ENCODE data around the gene PSENEN. TPM values are rescaled to one million over a fixed set of nuclear protein-coding genes. Genes with fewer than 3 reads are reported as not detected.
"Not testable (repeated sequence)": the region's sequence is repeated elsewhere in the genome, so short reads cannot be mapped to it uniquely, and the experiment has no call there.

PSENEN gene
- total and polyA plus RNA-seq, 2 donors (not counting 1 experiment from before 2014, with no cell fraction given): 16.0 to 31.4 TPM

DNA sequence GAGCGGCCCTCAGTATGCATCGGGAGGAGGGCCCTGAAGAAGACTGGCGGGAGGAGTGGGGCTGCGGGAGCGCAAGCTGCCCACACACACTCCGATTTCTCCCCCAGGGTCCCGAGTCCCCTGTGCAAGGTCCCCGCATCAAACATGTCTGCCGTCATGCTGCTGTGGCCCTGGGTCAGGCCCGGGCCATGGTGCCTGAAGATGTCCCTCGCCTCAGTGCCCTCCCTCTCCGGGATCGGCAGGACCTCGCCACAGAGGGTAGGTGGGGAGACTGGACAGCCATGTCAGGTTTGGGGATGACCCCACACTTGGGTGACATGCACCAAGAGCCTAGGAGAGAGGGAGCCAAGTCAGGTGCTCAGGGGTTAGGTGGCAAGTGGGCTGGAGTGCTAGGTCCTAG, 23.0 kb upstream of the PSENEN start:
- no peak overlapping the region for H3K4me3 ChIP-seq (replicated peaks in 1 of 4; ENCODE audit: control extremely low read depth in 1 of 4, insufficient read depth in 1 of 4, low read depth in 3 of 4, low read length in 4 of 4)
- no peak overlapping the region for H3K4me2 ChIP-seq (ENCODE audit: extremely low read depth, insufficient read depth, low read length)
- peaks cover 33% of the 10 kb centered on the region for H3K79me2 ChIP-seq (ENCODE audit: control insufficient read depth, insufficient read depth, low read length)
- no peak overlapping the region for H2AFZ ChIP-seq (ENCODE audit: low read length)
- H3K4me1 ChIP-seq (ENCODE audit: control insufficient read depth, extremely low read depth, insufficient read depth, low read length): peaks cover 6% of the 10 kb centered on the region
- H3K9ac ChIP-seq (ENCODE audit: insufficient read depth, low read length): no peak overlapping the region
- DNase-seq (ENCODE audit: low read depth in 2 of 2): no peak
- H4K20me1 ChIP-seq (ENCODE audit: control insufficient read depth, extremely low read depth, insufficient read depth, low read length): no peaks in the 10 kb centered on the region
- peaks cover 46% of the 10 kb centered on the region for H3K36me3 ChIP-seq (ENCODE audit: control insufficient read depth, insufficient read depth, low read length)
- no peaks in the 10 kb centered on the region for H3K9me3 ChIP-seq (ENCODE audit: control insufficient read depth, insufficient read depth, low read depth, low read length)
- H3K27me3 ChIP-seq (ENCODE audit: control insufficient read depth, insufficient read depth, low read length): no peaks in the 10 kb centered on the region
- no peak for TF ChIP-seq EZH2 (IDR thresholded peaks at IDR 0.05; ENCODE audit: low read length, missing control alignments)
- TF ChIP-seq, protein P1, sequence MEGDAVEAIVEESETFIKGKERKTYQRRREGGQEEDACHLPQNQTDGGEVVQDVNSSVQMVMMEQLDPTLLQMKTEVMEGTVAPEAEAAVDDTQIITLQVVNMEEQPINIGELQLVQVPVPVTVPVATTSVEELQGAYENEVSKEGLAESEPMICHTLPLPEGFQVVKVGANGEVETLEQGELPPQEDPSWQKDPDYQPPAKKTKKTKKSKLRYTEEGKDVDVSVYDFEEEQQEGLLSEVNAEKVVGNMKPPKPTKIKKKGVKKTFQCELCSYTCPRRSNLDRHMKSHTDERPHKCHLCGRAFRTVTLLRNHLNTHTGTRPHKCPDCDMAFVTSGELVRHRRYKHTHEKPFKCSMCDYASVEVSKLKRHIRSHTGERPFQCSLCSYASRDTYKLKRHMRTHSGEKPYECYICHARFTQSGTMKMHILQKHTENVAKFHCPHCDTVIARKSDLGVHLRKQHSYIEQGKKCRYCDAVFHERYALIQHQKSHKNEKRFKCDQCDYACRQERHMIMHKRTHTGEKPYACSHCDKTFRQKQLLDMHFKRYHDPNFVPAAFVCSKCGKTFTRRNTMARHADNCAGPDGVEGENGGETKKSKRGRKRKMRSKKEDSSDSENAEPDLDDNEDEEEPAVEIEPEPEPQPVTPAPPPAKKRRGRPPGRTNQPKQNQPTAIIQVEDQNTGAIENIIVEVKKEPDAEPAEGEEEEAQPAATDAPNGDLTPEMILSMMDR (conservative IDR thresholded peaks at IDR 0.05 in 1 of 2, IDR thresholded peaks at IDR 0.05 in 1 of 2; ENCODE audit: low read depth in 1 of 2, low read length in 2 of 2): no peak
- no peak overlapping the region for H3K27ac ChIP-seq (ENCODE audit: insufficient read depth, low read length)

DNA sequence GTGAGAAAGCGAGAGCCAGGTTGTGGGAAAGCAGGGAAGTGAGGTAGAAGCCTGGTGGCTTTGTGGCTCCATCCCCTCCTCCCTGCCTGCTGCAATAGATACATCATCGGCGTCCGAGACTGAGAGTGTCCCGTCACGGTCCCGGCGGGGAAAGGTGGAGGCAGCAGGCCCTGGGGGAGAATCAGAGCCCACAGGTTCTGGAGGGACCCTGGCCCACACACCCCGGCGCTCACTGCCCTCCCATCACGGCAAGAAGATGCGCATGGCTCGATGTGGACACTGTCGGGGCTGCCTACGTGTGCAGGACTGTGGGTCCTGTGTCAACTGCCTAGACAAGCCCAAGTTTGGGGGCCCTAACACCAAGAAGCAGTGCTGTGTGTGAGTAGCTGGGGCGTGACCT, 22.6 kb upstream of the PSENEN start:
- Histone ChIP-seq H3K4me1 (ENCODE audit: control insufficient read depth, extremely low read depth, insufficient read depth, low read length) (peaks cover 6% of the 10 kb centered on the region), H2AFZ (ENCODE audit: low read length) (no peak overlapping the region), H3K36me3 (ENCODE audit: control insufficient read depth, insufficient read depth, low read length) (peaks cover 49% of the 10 kb centered on the region), H3K4me2 (ENCODE audit: extremely low read depth, insufficient read depth, low read length) (no peak overlapping the region), H3K4me3 (replicated peaks in 1 of 4; ENCODE audit: control extremely low read depth in 1 of 4, insufficient read depth in 1 of 4, low read depth in 3 of 4, low read length in 4 of 4) (no peak overlapping the region), H4K20me1 (ENCODE audit: control insufficient read depth, extremely low read depth, insufficient read depth, low read length) (no peaks in the 10 kb centered on the region), H3K27me3 (ENCODE audit: control insufficient read depth, insufficient read depth, low read length) (no peaks in the 10 kb centered on the region), H3K9ac (ENCODE audit: insufficient read depth, low read length) (no peak overlapping the region), H3K27ac (ENCODE audit: insufficient read depth, low read length) (no peak overlapping the region), H3K79me2 (ENCODE audit: control insufficient read depth, insufficient read depth, low read length) (peaks cover 33% of the 10 kb centered on the region), H3K9me3 (ENCODE audit: control insufficient read depth, insufficient read depth, low read depth, low read length) (no peaks in the 10 kb centered on the region)
- TF ChIP-seq EZH2 (IDR thresholded peaks at IDR 0.05; ENCODE audit: low read length, missing control alignments): no peak
- TF ChIP-seq, protein P1 (conservative IDR thresholded peaks at IDR 0.05 in 1 of 2, IDR thresholded peaks at IDR 0.05 in 1 of 2; ENCODE audit: low read depth in 1 of 2, low read length in 2 of 2): no peak
- DNase-seq (ENCODE audit: low read depth in 2 of 2): no peak

DNA sequence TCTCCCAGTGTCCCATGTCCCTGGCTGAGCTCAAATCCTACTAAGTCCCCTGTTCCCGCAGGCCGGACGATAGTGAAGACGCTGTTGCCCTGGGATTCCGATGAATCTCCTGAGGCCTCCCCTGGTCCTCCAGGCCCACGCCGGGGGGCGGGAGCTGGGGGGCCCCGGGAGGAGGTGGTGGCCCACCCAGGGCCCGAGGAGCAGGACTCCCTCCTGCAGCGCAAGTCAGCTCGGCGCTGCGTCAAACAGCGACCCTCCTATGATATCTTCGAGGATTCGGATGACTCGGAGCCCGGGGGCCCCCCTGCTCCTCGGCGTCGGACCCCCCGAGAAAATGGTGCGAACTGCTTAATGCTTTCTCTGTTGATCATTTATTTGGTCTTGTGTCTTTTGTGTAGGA, 21.8 kb upstream of the PSENEN start:
- Histone ChIP-seq H4K20me1 (ENCODE audit: control insufficient read depth, extremely low read depth, insufficient read depth, low read length) (no peaks in the 10 kb centered on the region), H3K9ac (ENCODE audit: insufficient read depth, low read length) (no peak overlapping the region), H3K4me1 (ENCODE audit: control insufficient read depth, extremely low read depth, insufficient read depth, low read length) (peaks cover 6% of the 10 kb centered on the region), H3K9me3 (ENCODE audit: control insufficient read depth, insufficient read depth, low read depth, low read length) (no peaks in the 10 kb centered on the region), H3K27ac (ENCODE audit: insufficient read depth, low read length) (no peak overlapping the region), H3K27me3 (ENCODE audit: control insufficient read depth, insufficient read depth, low read length) (no peaks in the 10 kb centered on the region), H3K4me2 (ENCODE audit: extremely low read depth, insufficient read depth, low read length) (no peak overlapping the region), H3K4me3 (replicated peaks in 1 of 4; ENCODE audit: control extremely low read depth in 1 of 4, insufficient read depth in 1 of 4, low read depth in 3 of 4, low read length in 4 of 4) (no peak overlapping the region), H2AFZ (ENCODE audit: low read length) (no peak overlapping the region), H3K36me3 (ENCODE audit: control insufficient read depth, insufficient read depth, low read length) (peaks cover 51% of the 10 kb centered on the region), H3K79me2 (ENCODE audit: control insufficient read depth, insufficient read depth, low read length) (peaks cover 28% of the 10 kb centered on the region)
- no peak for DNase-seq (ENCODE audit: low read depth in 2 of 2)
- TF ChIP-seq, protein P1 (conservative IDR thresholded peaks at IDR 0.05 in 1 of 2, IDR thresholded peaks at IDR 0.05 in 1 of 2; ENCODE audit: low read depth in 1 of 2, low read length in 2 of 2): no peak
- no peak for TF ChIP-seq EZH2 (IDR thresholded peaks at IDR 0.05; ENCODE audit: low read length, missing control alignments)

DNA sequence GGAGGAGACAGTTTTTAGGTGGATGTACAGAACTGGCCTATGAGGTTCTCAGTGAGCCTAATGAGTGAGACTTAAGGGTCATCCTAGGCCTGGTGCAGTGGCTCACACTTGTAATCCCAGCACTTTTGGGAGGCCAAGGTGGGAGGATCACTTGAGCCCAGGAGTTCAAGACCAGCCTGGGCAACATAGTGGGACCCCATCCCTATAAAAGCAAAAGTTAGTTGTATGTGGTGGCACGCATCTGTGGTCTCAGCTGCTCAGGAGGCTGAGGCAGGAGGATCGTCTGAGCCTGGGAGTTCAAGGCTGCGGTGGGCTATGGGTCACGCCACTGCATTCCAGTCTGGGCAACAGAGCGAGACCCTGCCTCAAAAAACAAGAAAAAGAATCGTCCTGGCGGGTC, 21.3 kb upstream of the PSENEN start:
- Histone ChIP-seq H3K79me2 (ENCODE audit: control insufficient read depth, insufficient read depth, low read length) (peaks cover 23% of the 10 kb centered on the region), H3K36me3 (ENCODE audit: control insufficient read depth, insufficient read depth, low read length) (peaks cover 56% of the 10 kb centered on the region)
- H2AFZ ChIP-seq (ENCODE audit: low read length); H3K27me3 ChIP-seq (ENCODE audit: control insufficient read depth, insufficient read depth, low read length); H3K4me1 ChIP-seq (ENCODE audit: control insufficient read depth, extremely low read depth, insufficient read depth, low read length); DNase-seq (ENCODE audit: low read depth in 2 of 2); H3K9me3 ChIP-seq (ENCODE audit: control insufficient read depth, insufficient read depth, low read depth, low read length); H3K4me3 ChIP-seq (replicated peaks in 1 of 4; ENCODE audit: control extremely low read depth in 1 of 4, insufficient read depth in 1 of 4, low read depth in 3 of 4, low read length in 4 of 4); H3K4me2 ChIP-seq (ENCODE audit: extremely low read depth, insufficient read depth, low read length); H4K20me1 ChIP-seq (ENCODE audit: control insufficient read depth, extremely low read depth, insufficient read depth, low read length); H3K27ac ChIP-seq (ENCODE audit: insufficient read depth, low read length); H3K9ac ChIP-seq (ENCODE audit: insufficient read depth, low read length): not testable (repeated sequence)

Measured in fibroblast of lung (primary cell).